NCI-H146 treated with DMSO at 0.1 percent for 48 hours (cell line): Measurements from ENCODE around the gene TMEM14C.

Experiments used
- DNase-seq: peaks from one replicate; lab custom pipeline; 2025; ENCODE audit not compliant: unreplicated experiment; lab: John Stamatoyannopoulos, UW

Gene TMEM14C

GRCh38 chr6:10759312-10759839, 36.5 kb downstream of the TMEM14C start:
- no peak for DNase-seq

DNA sequence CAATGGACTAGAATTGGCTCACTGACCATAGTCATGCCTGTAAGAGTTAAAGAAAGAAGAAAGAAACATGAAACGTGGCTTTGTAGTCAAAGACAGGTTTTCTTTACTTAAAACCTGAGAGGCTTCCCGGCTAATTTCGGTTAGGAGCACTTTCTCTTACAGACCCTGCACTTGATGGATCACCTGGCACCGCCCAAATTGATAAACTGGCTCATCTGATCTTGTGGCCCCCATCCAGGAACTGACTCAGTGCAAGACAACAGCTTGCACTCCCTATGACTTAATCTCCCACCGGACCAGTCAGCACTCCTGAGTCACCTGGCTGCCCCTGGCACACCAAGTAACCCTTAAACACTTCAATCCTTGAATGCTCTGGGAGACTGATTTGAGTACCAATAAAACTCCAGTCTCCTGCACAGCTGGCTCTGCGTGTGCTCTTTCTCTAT, 37.0 kb downstream of the TMEM14C start:
- no peak for DNase-seq

DNA sequence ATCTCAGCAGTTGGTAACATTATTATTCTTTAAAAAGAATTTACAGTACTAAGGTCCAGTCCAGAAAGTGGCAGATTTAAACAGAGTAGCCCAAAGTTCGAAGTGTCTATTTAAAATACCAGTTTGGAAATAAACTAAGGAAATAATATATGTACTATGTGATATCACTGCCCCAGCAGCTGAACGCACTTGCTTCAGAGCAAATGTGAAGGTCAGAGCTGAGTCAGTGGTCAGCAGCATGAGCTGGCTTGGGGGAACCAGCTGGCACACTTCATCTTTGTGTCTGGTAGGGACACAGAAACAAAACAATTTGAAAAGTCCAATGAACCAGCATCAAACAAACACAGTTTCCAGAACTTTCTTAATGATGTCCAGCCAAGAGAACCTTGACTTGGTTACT, 40.1 kb downstream of the TMEM14C start:
- DNase-seq = no peak

DNA sequence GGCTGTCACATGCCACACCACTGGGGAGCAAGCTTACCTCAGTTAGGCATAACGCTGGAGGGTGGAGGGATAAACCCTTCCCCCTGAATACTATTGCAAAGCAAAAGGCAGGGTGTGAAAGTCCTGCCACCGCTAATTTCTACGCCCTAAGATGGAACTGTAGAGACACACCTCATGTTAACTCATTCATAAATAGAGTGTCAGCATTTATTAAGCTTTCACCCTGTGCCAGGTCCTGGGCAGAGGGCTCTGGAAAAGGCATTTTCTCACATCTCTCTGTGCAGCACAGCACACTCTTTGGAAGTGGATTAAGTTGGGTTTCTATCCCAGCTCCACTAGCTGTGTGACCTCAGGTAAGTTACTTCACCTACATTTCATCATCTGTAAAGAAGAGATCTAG, 46.5 kb downstream of the TMEM14C start:
- DNase-seq = no peak

DNA sequence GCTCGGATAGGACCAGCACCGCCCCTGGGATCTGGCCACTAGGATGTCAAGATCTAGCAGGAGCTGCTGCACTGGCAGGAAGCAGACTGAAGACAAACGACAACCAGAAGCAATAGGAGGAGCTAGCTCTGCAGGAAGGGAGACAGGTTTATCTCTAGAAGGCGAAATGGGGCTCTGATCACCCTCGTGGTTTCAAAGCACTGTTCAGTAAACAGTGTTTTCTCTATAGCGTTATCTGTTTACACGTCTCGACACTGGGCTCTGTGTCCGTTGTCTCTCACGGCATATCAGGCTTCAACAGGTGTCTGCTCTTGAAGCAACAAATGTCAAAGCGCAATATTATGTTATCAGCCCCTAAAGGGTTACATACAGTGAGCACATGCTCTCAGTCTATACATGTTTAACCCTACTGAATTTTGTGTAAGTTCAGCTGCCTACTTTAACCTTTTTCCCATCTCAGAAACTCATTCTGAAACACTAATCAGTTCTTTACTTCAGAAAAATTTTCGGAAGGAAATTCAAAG, 48.6 kb downstream of the TMEM14C start:
- no peak for DNase-seq

DNA sequence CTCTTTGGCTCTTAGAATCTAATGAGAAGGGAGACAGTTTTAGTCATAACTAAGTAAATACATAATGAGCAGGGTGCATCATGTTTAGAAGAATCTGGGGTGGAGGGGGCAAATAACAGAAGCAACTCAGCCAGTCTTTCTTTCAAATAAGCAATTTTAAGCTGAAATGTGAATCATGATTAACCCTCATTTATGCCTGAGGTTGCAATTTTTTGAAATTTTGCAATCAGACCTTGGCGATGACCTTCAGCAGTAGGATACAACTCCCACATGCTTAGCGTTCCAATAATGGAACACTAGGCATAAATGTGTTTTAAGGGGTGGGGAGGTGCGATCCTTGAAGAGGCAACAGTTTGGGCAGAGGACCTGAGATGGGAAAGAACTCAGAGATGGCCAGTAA, 55.4 kb downstream of the TMEM14C start:
- no peak for DNase-seq

GRCh38 chr6:10779076-10779475, 56.2 kb downstream of the TMEM14C start:
- DNase-seq = no peak
